GM12878 (cell line): ENCODE results near the gene SPRR2E.

Experiments
- CHD2 ChIP-seq: IDR thresholded peaks from 2 replicates; pipeline ENCODE4 v1.6.1; 2011; ENCODE audit warnings: low read depth, low read length, improper control_type of control experiment, borderline replicate concordance
- EZH2 ChIP-seq: IDR thresholded peaks from 2 replicates; pipeline ENCODE4 v1.6.1; 2012; ENCODE audit warnings: low read depth, mild to moderate bottlenecking, control low read depth, inconsistent platforms, low read length, borderline replicate concordance; ENCODE audit not compliant: control insufficient read depth
- TCF3 ChIP-seq: IDR thresholded peaks from 2 replicates; pipeline ENCODE4 v1.6.1; 2012; ENCODE audit warnings: low read depth, mild to moderate bottlenecking, low read length, borderline replicate concordance; ENCODE audit not compliant: insufficient read depth
- TF ChIP-seq, protein P1 (sequence below): fragments of 450-650 bp; IDR thresholded peaks from 2 replicates; pipeline ENCODE4 v1.6.1; 2014; ENCODE audit warnings: mild to moderate bottlenecking
- TF ChIP-seq, protein P2 (sequence below): IDR thresholded peaks from 2 replicates; pipeline ENCODE4 v1.6.1; 2012; ENCODE audit warnings: low read depth, low read length, improper control_type of control experiment
- TF ChIP-seq, protein P3 (sequence below): fragments of 450-650 bp; IDR thresholded peaks from 2 replicates; pipeline ENCODE4 v1.6.1; 2017; ENCODE audit warnings: mild to moderate bottlenecking, low read depth, inconsistent platforms; ENCODE audit not compliant: poor library complexity, severe bottlenecking

DNA sequence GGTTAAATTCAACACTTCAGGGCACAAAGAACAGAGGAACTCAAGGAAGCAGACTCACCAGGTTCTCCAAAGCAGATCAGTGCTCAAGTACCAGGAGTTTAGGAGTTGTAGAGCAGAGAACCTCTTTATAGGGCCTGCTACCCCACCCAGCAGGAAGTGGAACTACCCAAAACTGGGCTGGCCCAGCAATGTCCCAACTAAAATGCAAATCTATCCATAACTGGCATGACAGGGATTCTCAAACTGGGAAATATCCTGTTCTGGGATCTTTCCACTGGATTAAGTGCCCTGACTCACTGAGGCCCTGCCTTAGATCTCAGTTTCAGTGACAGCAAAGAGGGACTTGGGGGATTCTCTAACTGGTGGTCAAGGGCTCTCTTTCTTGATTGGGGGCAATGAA lies at the start of gene SPRR2E:
- TF ChIP-seq, protein P1, sequence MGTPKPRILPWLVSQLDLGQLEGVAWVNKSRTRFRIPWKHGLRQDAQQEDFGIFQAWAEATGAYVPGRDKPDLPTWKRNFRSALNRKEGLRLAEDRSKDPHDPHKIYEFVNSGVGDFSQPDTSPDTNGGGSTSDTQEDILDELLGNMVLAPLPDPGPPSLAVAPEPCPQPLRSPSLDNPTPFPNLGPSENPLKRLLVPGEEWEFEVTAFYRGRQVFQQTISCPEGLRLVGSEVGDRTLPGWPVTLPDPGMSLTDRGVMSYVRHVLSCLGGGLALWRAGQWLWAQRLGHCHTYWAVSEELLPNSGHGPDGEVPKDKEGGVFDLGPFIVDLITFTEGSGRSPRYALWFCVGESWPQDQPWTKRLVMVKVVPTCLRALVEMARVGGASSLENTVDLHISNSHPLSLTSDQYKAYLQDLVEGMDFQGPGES: no peak
- TF ChIP-seq CHD2: no peak
- no peak for TF ChIP-seq TCF3
- TF ChIP-seq, protein P2, sequence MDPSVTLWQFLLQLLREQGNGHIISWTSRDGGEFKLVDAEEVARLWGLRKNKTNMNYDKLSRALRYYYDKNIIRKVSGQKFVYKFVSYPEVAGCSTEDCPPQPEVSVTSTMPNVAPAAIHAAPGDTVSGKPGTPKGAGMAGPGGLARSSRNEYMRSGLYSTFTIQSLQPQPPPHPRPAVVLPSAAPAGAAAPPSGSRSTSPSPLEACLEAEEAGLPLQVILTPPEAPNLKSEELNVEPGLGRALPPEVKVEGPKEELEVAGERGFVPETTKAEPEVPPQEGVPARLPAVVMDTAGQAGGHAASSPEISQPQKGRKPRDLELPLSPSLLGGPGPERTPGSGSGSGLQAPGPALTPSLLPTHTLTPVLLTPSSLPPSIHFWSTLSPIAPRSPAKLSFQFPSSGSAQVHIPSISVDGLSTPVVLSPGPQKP: no peak
- no peak for TF ChIP-seq EZH2
- TF ChIP-seq, protein P3, sequence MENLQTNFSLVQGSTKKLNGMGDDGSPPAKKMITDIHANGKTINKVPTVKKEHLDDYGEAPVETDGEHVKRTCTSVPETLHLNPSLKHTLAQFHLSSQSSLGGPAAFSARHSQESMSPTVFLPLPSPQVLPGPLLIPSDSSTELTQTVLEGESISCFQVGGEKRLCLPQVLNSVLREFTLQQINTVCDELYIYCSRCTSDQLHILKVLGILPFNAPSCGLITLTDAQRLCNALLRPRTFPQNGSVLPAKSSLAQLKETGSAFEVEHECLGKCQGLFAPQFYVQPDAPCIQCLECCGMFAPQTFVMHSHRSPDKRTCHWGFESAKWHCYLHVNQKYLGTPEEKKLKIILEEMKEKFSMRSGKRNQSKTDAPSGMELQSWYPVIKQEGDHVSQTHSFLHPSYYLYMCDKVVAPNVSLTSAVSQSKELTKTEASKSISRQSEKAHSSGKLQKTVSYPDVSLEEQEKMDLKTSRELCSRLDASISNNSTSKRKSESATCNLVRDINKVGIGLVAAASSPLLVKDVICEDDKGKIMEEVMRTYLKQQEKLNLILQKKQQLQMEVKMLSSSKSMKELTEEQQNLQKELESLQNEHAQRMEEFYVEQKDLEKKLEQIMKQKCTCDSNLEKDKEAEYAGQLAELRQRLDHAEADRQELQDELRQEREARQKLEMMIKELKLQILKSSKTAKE: no peak
